Mucosa of stomach (tissue), 1 donor: ENCODE measurements around the gene THRB.

Experiments
- H3K27me3 ChIP-seq: one replicate; pipeline ENCODE4 v1.7.0; 2013; ENCODE audit warnings: mild to moderate bottlenecking, low read length; ENCODE audit not compliant: control insufficient read depth, insufficient read depth
- H3K36me3 ChIP-seq: one replicate; pipeline ENCODE4 v1.7.0; 2013; ENCODE audit warnings: low read length; ENCODE audit not compliant: control insufficient read depth, insufficient read depth
- H3K4me1 ChIP-seq: one replicate; pipeline ENCODE4 v1.7.0; 2013; ENCODE audit warnings: mild to moderate bottlenecking, low read length; ENCODE audit not compliant: control insufficient read depth, insufficient read depth
- H3K4me3 ChIP-seq: one replicate; pipeline ENCODE4 v1.7.0; 2013; ENCODE audit warnings: low read length
- H3K9ac ChIP-seq: one replicate; pipeline ENCODE4 v1.7.0; 2013; ENCODE audit warnings: mild to moderate bottlenecking, low read length, moderate library complexity
- H3K9me3 ChIP-seq: one replicate; pipeline ENCODE4 v1.7.0; 2013; ENCODE audit warnings: mild to moderate bottlenecking, low read length, moderate library complexity; ENCODE audit not compliant: control insufficient read depth
- donor health status: Pancreatic carcinoma.

THRB gene

GRCh38 chr3:24389108-24390090 lies 105.3 kb downstream of the THRB start:
- no peaks in the 10 kb centered on the region for H3K9me3 ChIP-seq
- H3K4me3 ChIP-seq: no peak overlapping the region
- no peaks in the 10 kb centered on the region for H3K27me3 ChIP-seq
- H3K4me1 ChIP-seq: peaks cover 18% of the 10 kb centered on the region
- no peaks in the 10 kb centered on the region for H3K36me3 ChIP-seq
- H3K9ac ChIP-seq: no peak overlapping the region

- Histone ChIP-seq H3K9me3 (no peaks in the 10 kb centered on the region), H3K4me3 (no peak overlapping the region), H3K4me1 (peaks cover 18% of the 10 kb centered on the region), H3K27me3 (no peaks in the 10 kb centered on the region), H3K36me3 (no peaks in the 10 kb centered on the region), H3K9ac (no peak overlapping the region)
Observed at GRCh38 chr3:24388611-24389010, 106.0 kb downstream of the THRB start.

- Histone ChIP-seq H3K27me3 (no peaks in the 10 kb centered on the region), H3K4me1 (peaks cover 18% of the 10 kb centered on the region), H3K9ac (no peak overlapping the region), H3K36me3 (no peaks in the 10 kb centered on the region), H3K4me3 (no peak overlapping the region), H3K9me3 (no peaks in the 10 kb centered on the region)
Observed at GRCh38 chr3:24388159-24388558, 106.5 kb downstream of the THRB start.

- H3K4me1 ChIP-seq: peaks cover 18% of the 10 kb centered on the region
- no peak overlapping the region for H3K9ac ChIP-seq
- H3K36me3 ChIP-seq: no peaks in the 10 kb centered on the region
- H3K27me3 ChIP-seq: no peaks in the 10 kb centered on the region
- H3K9me3 ChIP-seq: no peaks in the 10 kb centered on the region
- no peak overlapping the region for H3K4me3 ChIP-seq
Observed at GRCh38 chr3:24387493-24387892, 107.2 kb downstream of the THRB start.

- Histone ChIP-seq H3K36me3 (no peaks in the 10 kb centered on the region), H3K27me3 (no peaks in the 10 kb centered on the region), H3K4me3 (no peak overlapping the region), H3K9me3 (no peaks in the 10 kb centered on the region), H3K4me1 (peaks cover 18% of the 10 kb centered on the region), H3K9ac (no peak overlapping the region)
Observed at GRCh38 chr3:24387000-24387399, 107.7 kb downstream of the THRB start.

GRCh38 chr3:24386458-24386857 lies 108.2 kb downstream of the THRB start:
- Histone ChIP-seq H3K9ac (no peak overlapping the region), H3K9me3 (no peaks in the 10 kb centered on the region), H3K27me3 (no peaks in the 10 kb centered on the region), H3K4me1 (peaks cover 18% of the 10 kb centered on the region), H3K36me3 (no peaks in the 10 kb centered on the region), H3K4me3 (no peak overlapping the region)

GRCh38 chr3:24385012-24385615 lies 109.5 kb downstream of the THRB start:
- H3K36me3 ChIP-seq: no peaks in the 10 kb centered on the region
- H3K27me3 ChIP-seq: no peaks in the 10 kb centered on the region
- no peaks in the 10 kb centered on the region for H3K9me3 ChIP-seq
- H3K4me1 ChIP-seq: peaks cover 13% of the 10 kb centered on the region
- no peak overlapping the region for H3K4me3 ChIP-seq
- no peak overlapping the region for H3K9ac ChIP-seq

- H3K9ac ChIP-seq: no peak overlapping the region
- H3K9me3 ChIP-seq: no peaks in the 10 kb centered on the region
- no peak overlapping the region for H3K4me3 ChIP-seq
- no peaks in the 10 kb centered on the region for H3K27me3 ChIP-seq
- H3K36me3 ChIP-seq: no peaks in the 10 kb centered on the region
- H3K4me1 ChIP-seq: no peaks in the 10 kb centered on the region
Observed at GRCh38 chr3:24382647-24383046, 112.0 kb downstream of the THRB start.

GRCh38 chr3:24379936-24380335 lies 114.7 kb downstream of the THRB start:
- no peak overlapping the region for H3K4me3 ChIP-seq
- no peaks in the 10 kb centered on the region for H3K9me3 ChIP-seq
- no peak overlapping the region for H3K9ac ChIP-seq
- no peaks in the 10 kb centered on the region for H3K27me3 ChIP-seq
- H3K4me1 ChIP-seq: peaks cover 8% of the 10 kb centered on the region
- H3K36me3 ChIP-seq: no peaks in the 10 kb centered on the region

GRCh38 chr3:24378313-24378712 lies 116.3 kb downstream of the THRB start:
- Histone ChIP-seq H3K9ac (no peak overlapping the region), H3K9me3 (no peaks in the 10 kb centered on the region), H3K4me1 (peaks cover 8% of the 10 kb centered on the region), H3K27me3 (no peaks in the 10 kb centered on the region), H3K36me3 (no peaks in the 10 kb centered on the region), H3K4me3 (no peak overlapping the region)

- Histone ChIP-seq H3K4me1 (peaks cover 8% of the 10 kb centered on the region), H3K4me3 (no peak overlapping the region), H3K36me3 (no peaks in the 10 kb centered on the region), H3K9me3 (no peaks in the 10 kb centered on the region), H3K9ac (no peak overlapping the region), H3K27me3 (no peaks in the 10 kb centered on the region)
Observed at GRCh38 chr3:24377218-24377993, 117.2 kb downstream of the THRB start.

GRCh38 chr3:24375947-24376384 lies 118.7 kb downstream of the THRB start:
- H3K4me1 ChIP-seq: peaks cover 8% of the 10 kb centered on the region
- no peaks in the 10 kb centered on the region for H3K9me3 ChIP-seq
- no peaks in the 10 kb centered on the region for H3K36me3 ChIP-seq
- no peak overlapping the region for H3K4me3 ChIP-seq
- no peaks in the 10 kb centered on the region for H3K27me3 ChIP-seq
- H3K9ac ChIP-seq: no peak overlapping the region
